Stimulated activated CD8-positive, alpha-beta memory T cell treated with anti-CD3 and anti-CD28 coated beads, Interleukin-15, amount 100 ng/mL, for 48 hours (primary cell): ENCODE data around the gene KLLN.
"Not testable (repeated sequence)": the region's sequence is repeated elsewhere in the genome, so short reads cannot be mapped to it uniquely, and the experiment has no call there.

ENCODE experiments used
- DNase-seq, 2 donors: peaks; one replicate each; pipeline ENCODE4 v3.0.0-alpha.2; 2020; ENCODE audit warnings: low read depth in 2 of 2

The KLLN gene

DNA sequence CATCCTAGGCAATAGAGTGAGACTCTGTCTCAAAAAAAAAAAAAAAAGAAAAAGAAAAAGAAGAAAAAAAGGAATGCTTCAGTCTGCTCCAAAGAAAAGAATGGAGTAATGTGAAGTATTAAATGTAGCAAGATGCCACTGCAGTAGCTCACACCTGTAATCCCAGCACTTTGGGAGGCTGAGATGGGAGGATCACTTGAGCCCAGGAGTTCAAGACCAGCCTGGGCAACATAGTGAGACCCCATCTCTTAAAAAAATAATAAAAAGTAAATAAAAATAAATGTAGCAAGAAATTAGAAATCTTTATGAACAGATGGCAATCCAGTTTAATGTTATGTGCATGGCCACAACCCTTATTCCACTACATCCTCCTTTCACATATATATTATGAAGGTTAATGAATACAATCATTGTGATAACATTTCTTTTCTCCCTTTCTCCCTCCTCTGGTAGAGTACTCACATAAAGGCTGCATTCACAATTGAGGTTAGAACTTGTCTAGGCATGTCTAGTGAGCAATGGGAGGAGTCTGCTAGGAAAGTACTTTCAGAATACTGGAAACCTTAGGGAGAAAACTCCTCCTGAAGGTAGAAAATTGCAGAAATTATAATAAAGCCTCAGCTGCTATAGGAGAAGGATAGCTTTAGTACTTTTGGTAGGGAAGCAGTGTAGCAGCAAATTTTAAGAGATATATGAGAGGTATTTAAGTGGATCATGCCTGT is 20.4 kb downstream of the KLLN start:
- no peak for DNase-seq

DNA sequence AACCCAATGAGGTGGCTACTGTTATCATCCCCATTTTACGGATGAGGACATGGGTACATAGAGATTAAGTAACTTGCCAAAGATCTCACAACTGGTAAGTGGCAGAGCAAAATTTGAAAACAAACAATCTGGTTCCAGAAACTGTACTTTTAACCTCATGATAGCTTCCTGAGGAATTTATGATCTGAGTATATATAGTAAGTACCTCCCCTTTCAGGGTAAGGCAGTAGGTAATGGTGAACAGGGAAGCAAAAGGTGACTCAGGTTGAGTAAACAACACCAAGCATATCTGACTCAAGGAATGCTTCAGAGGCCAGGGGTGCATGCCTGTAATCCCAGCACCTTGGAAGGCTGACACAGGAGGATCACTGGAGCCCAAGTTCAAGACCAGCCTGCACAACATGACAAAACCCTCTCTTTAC is 21.1 kb downstream of the KLLN start:
- no peak for DNase-seq

GRCh38 chr10:87841186-87841585 is 22.1 kb downstream of the KLLN start:
- DNase-seq, result no peak

- no peak for DNase-seq
These were observed 24.7 kb downstream of the KLLN start for GRCh38 chr10:87838650-87839049.

- no peak for DNase-seq
These were observed 25.9 kb downstream of the KLLN start for GRCh38 chr10:87837445-87837844.

- DNase-seq, result no peak
These were observed 27.2 kb downstream of the KLLN start for GRCh38 chr10:87836098-87836497.

- no peak for DNase-seq
These were observed 33.2 kb downstream of the KLLN start for GRCh38 chr10:87829986-87830729.

GRCh38 chr10:87829051-87829450 is 34.3 kb downstream of the KLLN start:
- not testable (repeated sequence) for DNase-seq

DNA sequence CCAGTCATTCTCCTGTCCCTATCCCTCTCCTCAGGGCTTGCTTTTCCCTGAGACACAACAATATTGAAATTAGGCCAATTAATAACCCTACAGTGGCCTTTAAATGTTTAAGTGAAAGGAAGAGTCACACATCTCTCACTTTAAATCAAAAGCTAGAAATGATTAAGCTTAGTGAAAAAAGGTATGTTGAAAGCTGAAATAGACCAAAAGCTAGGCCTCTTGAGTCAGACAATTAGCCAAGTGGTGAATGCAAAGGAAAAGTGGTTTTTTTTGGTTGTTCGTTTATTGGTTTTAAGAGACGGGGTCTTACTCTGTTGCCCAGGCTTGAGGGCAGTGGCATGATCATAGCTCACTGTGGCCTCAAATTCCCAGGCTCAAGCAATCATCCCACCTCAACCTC is 35.7 kb downstream of the KLLN start:
- DNase-seq, result no peak

DNA sequence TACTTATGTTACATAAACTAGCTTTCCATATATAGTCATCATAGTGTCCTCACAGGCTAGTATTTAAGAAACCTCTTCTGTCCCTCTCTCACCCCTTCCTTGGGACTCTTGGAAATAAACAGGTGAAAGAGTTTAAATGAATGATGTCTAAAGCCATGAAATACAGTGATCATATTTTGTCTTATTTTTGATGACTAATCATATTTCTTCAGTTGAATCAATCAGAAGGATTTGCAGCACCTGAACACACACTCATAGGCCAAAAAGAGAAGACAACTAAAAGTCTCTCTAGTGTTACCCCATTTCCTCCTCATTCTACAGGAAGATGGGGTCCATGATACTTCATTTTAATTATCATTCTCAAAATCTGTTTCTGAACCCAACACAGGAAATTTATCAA is 36.7 kb downstream of the KLLN start:
- DNase-seq, result no peak

DNA sequence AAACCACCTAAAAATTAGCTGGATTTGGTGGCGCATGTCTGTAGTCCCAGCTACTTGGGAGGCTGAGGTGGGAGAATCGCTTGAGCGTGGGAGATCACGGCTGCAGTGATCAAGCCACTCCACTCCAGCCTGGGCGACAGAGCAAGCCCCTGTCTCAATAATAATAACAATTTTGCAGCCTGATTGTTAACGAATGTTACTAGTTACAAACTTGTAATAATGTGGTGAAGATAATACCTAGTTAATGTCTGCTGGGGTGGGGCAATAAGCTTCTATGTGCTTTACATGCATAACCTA is 44.1 kb downstream of the KLLN start:
- DNase-seq, result no peak

- peak; percentile 44 to 47 for DNase-seq
These were observed 44.6 kb downstream of the KLLN start for GRCh38 chr10:87818505-87819288.

GRCh38 chr10:87817609-87818504 is 45.5 kb downstream of the KLLN start, which contains the start of gene ATAD1:
ATAD1 (minus strand) TSS chr10:87818226; CDS start chr10:87814599, 3,627 bp downstream.
- DNase-seq, result peak; percentile 84 to 86

DNA sequence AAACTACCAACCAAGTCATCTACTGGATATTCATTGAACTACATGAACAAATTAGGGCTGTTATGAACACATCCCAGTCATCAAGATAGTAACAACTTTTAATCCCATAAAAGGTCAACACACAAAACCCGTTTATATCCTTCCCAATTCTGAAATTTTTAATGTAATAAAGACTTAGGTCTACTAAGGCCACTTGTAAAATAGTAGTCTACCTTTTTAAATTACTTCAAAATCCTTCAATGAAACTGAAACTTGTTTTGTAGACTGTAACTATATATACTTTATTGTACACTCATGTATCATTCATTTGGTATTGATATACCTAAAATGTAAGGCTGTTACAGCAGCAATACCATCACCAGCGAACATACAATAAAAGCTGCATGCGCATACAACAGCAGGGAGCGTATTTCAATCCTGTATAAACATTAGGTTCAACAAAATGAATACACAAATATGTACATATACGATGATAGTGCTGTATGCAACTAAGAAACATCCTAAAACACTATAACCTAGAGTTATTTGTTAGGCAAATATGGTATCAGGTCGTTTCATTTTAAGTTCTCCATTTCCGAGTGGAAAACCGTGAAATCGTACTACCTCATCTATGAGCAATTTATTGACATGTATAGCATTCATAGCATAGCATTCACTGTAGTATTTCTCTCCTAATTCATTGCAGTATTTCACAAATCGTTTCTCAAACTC is 46.3 kb downstream of the KLLN start:
- DNase-seq, result no peak

GRCh38 chr10:87816163-87816897 is 47.0 kb downstream of the KLLN start:
- DNase-seq, result no peak
